ENCODE data around the gene NRF1.

NRF1 gene

GRCh38 chr7:129769866-129770808, 158.6 kb downstream of the NRF1 start:
- no peak for DNase-seq (ENCODE audit: low read depth in 2 of 2)
- no peak overlapping the region for H3K4me3 ChIP-seq (replicated peaks in 1 of 2; ENCODE audit: low read depth in 2 of 2, low read length in 2 of 2)
- no peak for TF ChIP-seq CTCF (IDR thresholded peaks at IDR 0.05; ENCODE audit: low read depth, low read length)

GRCh38 chr7:129771201-129771927, 159.8 kb downstream of the NRF1 start:
- TF ChIP-seq CTCF (IDR thresholded peaks at IDR 0.05; ENCODE audit: low read depth, low read length) = no peak
- no peak for DNase-seq (ENCODE audit: low read depth in 2 of 2)
- no peak overlapping the region for H3K4me3 ChIP-seq (replicated peaks in 1 of 2; ENCODE audit: low read depth in 2 of 2, low read length in 2 of 2)

- H3K4me3 ChIP-seq (replicated peaks in 1 of 2; ENCODE audit: low read depth in 2 of 2, low read length in 2 of 2) = no peak overlapping the region
- DNase-seq (ENCODE audit: low read depth in 2 of 2) = no peak
- TF ChIP-seq CTCF (IDR thresholded peaks at IDR 0.05; ENCODE audit: low read depth, low read length) = no peak
These were observed 160.5 kb downstream of the NRF1 start for GRCh38 chr7:129771928-129772479.

- DNase-seq (ENCODE audit: low read depth in 2 of 2) = no peak
- TF ChIP-seq CTCF (IDR thresholded peaks at IDR 0.05; ENCODE audit: low read depth, low read length) = no peak
- H3K4me3 ChIP-seq (replicated peaks in 1 of 2; ENCODE audit: low read depth in 2 of 2, low read length in 2 of 2) = no peak overlapping the region
These were observed 161.2 kb downstream of the NRF1 start for GRCh38 chr7:129772646-129773280.

- DNase-seq (ENCODE audit: low read depth in 2 of 2) = no peak
- no peak overlapping the region for H3K4me3 ChIP-seq (replicated peaks in 1 of 2; ENCODE audit: low read depth in 2 of 2, low read length in 2 of 2)
These were observed 161.8 kb downstream of the NRF1 start for GRCh38 chr7:129773328-129773731.

More at GRCh38 chr7:129773328-129773731, 161.8 kb downstream of the NRF1 start:
- no peak for TF ChIP-seq CTCF (IDR thresholded peaks at IDR 0.05; ENCODE audit: low read depth, low read length)
